Astrocyte (in vitro differentiated cells and primary cell): ENCODE data around the gene ANTXR2. TPM values are rescaled to one million over a fixed set of nuclear protein-coding genes. Genes with fewer than 3 reads are reported as not detected.

Experiments used
- DNase-seq: peaks from one replicate; pipeline ENCODE4 v3.0.0-alpha.2; 2010; ENCODE audit warnings: low read depth
- FAIRE-seq: peaks from 2 replicates; lab custom pipeline; 2011; peaks lifted over from hg19 to GRCh38; lab: Jason Lieb, UNC
- H2AFZ ChIP-seq: 2 replicates; pipeline ENCODE4 v1.6.0; 2012; ENCODE audit warnings: low read depth, low read length, inconsistent platforms
- H3K27ac ChIP-seq: 2 replicates; pipeline ENCODE4 v1.5.1; 2011; ENCODE audit warnings: low read depth, low read length, inconsistent platforms
- H3K27me3 ChIP-seq: 2 replicates; pipeline ENCODE4 v1.6.0; 2011; ENCODE audit warnings: low read length, inconsistent platforms; ENCODE audit not compliant: insufficient read depth
- H3K36me3 ChIP-seq: 2 replicates; pipeline ENCODE4 v1.5.1; 2011; ENCODE audit warnings: low read length, inconsistent platforms; ENCODE audit not compliant: insufficient read depth
- H3K4me1 ChIP-seq: 2 replicates; pipeline ENCODE4 v1.5.1; 2011; ENCODE audit warnings: low read length, inconsistent platforms; ENCODE audit not compliant: insufficient read depth
- H3K4me2 ChIP-seq: 2 replicates; pipeline ENCODE4 v1.6.0; 2012; ENCODE audit warnings: low read length, inconsistent platforms
- H3K4me3 ChIP-seq: 2 replicates; pipeline ENCODE4 v1.5.1; 2011; ENCODE audit warnings: low read depth, mild to moderate bottlenecking, low read length, inconsistent platforms; ENCODE audit not compliant: insufficient read depth
- H3K79me2 ChIP-seq: 2 replicates; pipeline ENCODE4 v1.6.0; 2012; ENCODE audit warnings: mild to moderate bottlenecking, low read length, inconsistent platforms; ENCODE audit not compliant: insufficient read depth
- H3K9ac ChIP-seq: 2 replicates; pipeline ENCODE4 v1.6.0; 2012; ENCODE audit warnings: mild to moderate bottlenecking, low read length, inconsistent platforms
- H3K9me3 ChIP-seq: 2 replicates; pipeline ENCODE4 v1.5.1; 2012; ENCODE audit warnings: low read depth, mild to moderate bottlenecking, low read length, inconsistent platforms; ENCODE audit not compliant: insufficient read depth
- H4K20me1 ChIP-seq: 2 replicates; pipeline ENCODE4 v1.6.0; 2012; ENCODE audit warnings: low read length, inconsistent platforms; ENCODE audit not compliant: insufficient read depth
- H3K27ac Mint-ChIP-seq: one replicate; pipeline ENCODE4 v1.8.0; 2021; ENCODE audit warnings: mild to moderate bottlenecking, mixed read lengths; ENCODE audit not compliant: unreplicated experiment
- H3K27me3 Mint-ChIP-seq: one replicate; pipeline ENCODE4 v1.8.0; 2021; ENCODE audit warnings: low read depth, mixed read lengths; ENCODE audit not compliant: unreplicated experiment
- H3K36me3 Mint-ChIP-seq: one replicate; pipeline ENCODE4 v1.8.0; 2021; ENCODE audit warnings: low read depth, mixed read lengths; ENCODE audit not compliant: unreplicated experiment
- H3K4me1 Mint-ChIP-seq: one replicate; pipeline ENCODE4 v1.8.0; 2021; ENCODE audit warnings: low read depth, mixed read lengths; ENCODE audit not compliant: unreplicated experiment
- H3K4me3 Mint-ChIP-seq: one replicate; pipeline ENCODE4 v1.8.0; 2021; ENCODE audit warnings: mild to moderate bottlenecking, moderate library complexity, mixed read lengths; ENCODE audit not compliant: unreplicated experiment
- H3K9me3 Mint-ChIP-seq: one replicate; pipeline ENCODE4 v1.8.0; 2021; ENCODE audit warnings: mild to moderate bottlenecking, mixed read lengths; ENCODE audit not compliant: unreplicated experiment
- EZH2 ChIP-seq: IDR thresholded peaks from 2 replicates; pipeline ENCODE4 v1.6.1; 2012; ENCODE audit warnings: mild to moderate bottlenecking, low read length, inconsistent platforms; ENCODE audit not compliant: insufficient read depth
- total RNA-seq: library from RNA; stranded (reverse); gene quantifications from 2 replicates; pipeline ENCODE4 v1.2.1, GENCODE V29; 2021
- TF ChIP-seq, protein P1 (sequence below): IDR thresholded peaks from 2 replicates; pipeline ENCODE4 v1.5.1; 2011; ENCODE audit warnings: low read depth, mild to moderate bottlenecking, inconsistent platforms, low read length, moderate library complexity; ENCODE audit not compliant: insufficient read depth

The ANTXR2 gene
- total RNA-seq, 1 donor from 2014 or later, result 34.7 TPM

DNA sequence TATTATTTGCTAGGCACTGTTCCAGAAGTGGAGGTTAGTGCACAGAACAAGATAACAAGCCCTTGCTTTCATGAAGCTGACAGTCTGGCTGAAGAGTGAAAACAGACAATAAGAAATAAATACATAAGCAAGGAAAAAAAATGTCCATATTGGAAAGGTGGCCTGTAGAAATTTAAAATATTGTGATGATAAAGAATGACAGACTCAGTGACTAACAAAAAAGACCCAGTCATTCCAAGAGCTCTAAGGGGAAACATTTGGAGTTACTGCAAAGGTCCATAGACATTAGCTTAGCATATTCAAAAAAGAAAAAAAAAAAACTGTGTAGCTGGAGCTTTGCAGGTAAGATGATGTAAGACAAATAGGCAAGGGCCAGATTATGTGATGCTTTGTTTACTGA is 1.0 kb upstream of the ANTXR2 start:
- Histone ChIP-seq H3K27me3 (no peaks in the 10 kb centered on the region), H3K4me2 (peak overlapping the region; percentile 92), H3K79me2 (peaks cover 38% of the 10 kb centered on the region), H4K20me1 (peaks cover 26% of the 10 kb centered on the region), H3K9me3 (no peaks in the 10 kb centered on the region), H3K4me1 (peaks cover 28% of the 10 kb centered on the region), H3K9ac (no peak overlapping the region), H3K27ac (no peak overlapping the region), H2AFZ (no peak overlapping the region), H3K4me3 (no peak overlapping the region), H3K36me3 (no peaks in the 10 kb centered on the region)
- no peak overlapping the region for H3K4me3 Mint-ChIP-seq
- no peak for FAIRE-seq
- peaks cover 4% of the 10 kb centered on the region for H3K27me3 Mint-ChIP-seq
- TF ChIP-seq EZH2, result no peak
- TF ChIP-seq, protein P1, sequence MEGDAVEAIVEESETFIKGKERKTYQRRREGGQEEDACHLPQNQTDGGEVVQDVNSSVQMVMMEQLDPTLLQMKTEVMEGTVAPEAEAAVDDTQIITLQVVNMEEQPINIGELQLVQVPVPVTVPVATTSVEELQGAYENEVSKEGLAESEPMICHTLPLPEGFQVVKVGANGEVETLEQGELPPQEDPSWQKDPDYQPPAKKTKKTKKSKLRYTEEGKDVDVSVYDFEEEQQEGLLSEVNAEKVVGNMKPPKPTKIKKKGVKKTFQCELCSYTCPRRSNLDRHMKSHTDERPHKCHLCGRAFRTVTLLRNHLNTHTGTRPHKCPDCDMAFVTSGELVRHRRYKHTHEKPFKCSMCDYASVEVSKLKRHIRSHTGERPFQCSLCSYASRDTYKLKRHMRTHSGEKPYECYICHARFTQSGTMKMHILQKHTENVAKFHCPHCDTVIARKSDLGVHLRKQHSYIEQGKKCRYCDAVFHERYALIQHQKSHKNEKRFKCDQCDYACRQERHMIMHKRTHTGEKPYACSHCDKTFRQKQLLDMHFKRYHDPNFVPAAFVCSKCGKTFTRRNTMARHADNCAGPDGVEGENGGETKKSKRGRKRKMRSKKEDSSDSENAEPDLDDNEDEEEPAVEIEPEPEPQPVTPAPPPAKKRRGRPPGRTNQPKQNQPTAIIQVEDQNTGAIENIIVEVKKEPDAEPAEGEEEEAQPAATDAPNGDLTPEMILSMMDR, result no peak
- no peaks in the 10 kb centered on the region for H3K36me3 Mint-ChIP-seq
- peaks cover 5% of the 10 kb centered on the region for H3K9me3 Mint-ChIP-seq
- DNase-seq, result no peak
- H3K4me1 Mint-ChIP-seq, result peaks cover 16% of the 10 kb centered on the region
- no peak overlapping the region for H3K27ac Mint-ChIP-seq

DNA sequence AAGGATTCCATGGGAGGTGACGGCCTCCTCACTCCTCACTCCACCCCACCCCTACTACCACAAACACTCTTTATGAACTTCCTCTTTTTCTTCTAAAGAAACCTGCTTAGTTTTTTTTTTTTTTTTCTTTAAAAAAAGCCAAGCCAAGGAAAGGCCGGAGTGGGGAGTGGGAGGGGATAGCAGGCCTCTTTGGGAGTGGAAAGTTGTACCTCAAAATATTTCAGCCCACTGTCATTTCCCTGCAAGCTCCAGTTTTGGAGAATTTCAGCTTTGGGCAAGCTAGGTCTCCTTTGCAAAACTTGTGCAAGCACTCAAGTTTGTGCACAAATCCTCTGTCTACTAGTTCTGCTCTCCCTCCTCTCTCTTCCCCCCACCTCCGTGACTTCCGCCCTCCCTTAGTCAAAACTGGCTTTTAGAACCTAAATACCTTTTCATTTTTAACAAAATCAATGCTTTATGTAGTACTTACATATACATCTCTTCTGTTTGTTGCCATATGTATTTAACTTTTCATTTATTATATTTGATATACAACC is 512 bp upstream of the ANTXR2 start:
- Mint-ChIP-seq H3K27ac (peak overlapping the region; percentile 75), H3K36me3 (no peaks in the 10 kb centered on the region), H3K27me3 (no peaks in the 10 kb centered on the region), H3K4me3 (peak overlapping the region; percentile 98), H3K9me3 (no peaks in the 10 kb centered on the region), H3K4me1 (peaks cover 16% of the 10 kb centered on the region)
- Histone ChIP-seq H2AFZ (peak overlapping the region; percentile 88), H3K36me3 (no peaks in the 10 kb centered on the region), H3K4me3 (peak overlapping the region; percentile 96), H3K27me3 (no peaks in the 10 kb centered on the region), H4K20me1 (peaks cover 26% of the 10 kb centered on the region), H3K4me1 (peaks cover 28% of the 10 kb centered on the region), H3K27ac (peak overlapping the region; percentile 86), H3K79me2 (peaks cover 42% of the 10 kb centered on the region), H3K9me3 (no peaks in the 10 kb centered on the region), H3K4me2 (peak overlapping the region; percentile 92), H3K9ac (peak overlapping the region; percentile 93)
- no peak for FAIRE-seq
- TF ChIP-seq EZH2, result no peak
- TF ChIP-seq, protein P1, result no peak
- DNase-seq, result no peak

DNA sequence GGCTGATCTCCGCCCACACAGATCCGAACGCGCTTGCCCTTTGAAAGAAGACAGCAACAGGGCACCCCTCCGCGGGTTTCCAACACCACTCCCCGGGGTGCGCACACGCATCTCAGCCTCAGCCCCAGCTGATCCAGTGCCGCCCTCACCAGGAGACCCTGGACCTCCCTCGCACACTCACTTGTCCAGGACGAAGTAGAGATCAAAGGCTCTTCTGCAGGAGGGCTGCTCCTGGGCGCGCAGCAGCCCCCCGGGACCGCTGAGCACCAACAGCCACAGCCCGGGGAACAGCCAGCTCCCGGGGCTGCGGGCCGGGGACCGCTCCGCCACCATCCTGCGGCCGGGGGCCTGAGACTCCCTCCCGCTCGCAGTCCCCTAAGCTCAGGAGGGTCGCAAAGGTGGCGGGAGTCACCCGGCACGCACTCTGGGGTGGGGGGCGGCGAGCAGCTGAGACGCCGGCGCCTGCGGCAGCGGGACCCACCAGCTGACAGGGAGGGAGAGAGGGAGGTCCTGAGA is 743 bp downstream of the ANTXR2 start:
- peaks cover 20% of the 10 kb centered on the region for H3K4me1 ChIP-seq
- peaks cover 48% of the 10 kb centered on the region for H3K79me2 ChIP-seq
- FAIRE-seq (no peak), DNase-seq (no peak)
- H3K4me3 Mint-ChIP-seq, result peak overlapping the region; percentile 98
- no peaks in the 10 kb centered on the region for H3K27me3 ChIP-seq
- H3K4me2 ChIP-seq, result peak overlapping the region; percentile 92
- peak overlapping the region; percentile 96 for H3K4me3 ChIP-seq
- no peaks in the 10 kb centered on the region for H3K9me3 ChIP-seq
- peak overlapping the region; percentile 93 for H3K9ac ChIP-seq
- TF ChIP-seq EZH2, result no peak
- TF ChIP-seq, protein P1, result no peak
- peak overlapping the region; percentile 88 for H2AFZ ChIP-seq
- H3K36me3 Mint-ChIP-seq, result no peaks in the 10 kb centered on the region
- peaks cover 16% of the 10 kb centered on the region for H3K4me1 Mint-ChIP-seq
- H3K27ac ChIP-seq, result peak overlapping the region; percentile 86
- peak overlapping the region; percentile 77 for H3K27ac Mint-ChIP-seq
- H3K27me3 Mint-ChIP-seq, result no peaks in the 10 kb centered on the region
- H3K9me3 Mint-ChIP-seq, result no peaks in the 10 kb centered on the region
- peaks cover 4% of the 10 kb centered on the region for H3K36me3 ChIP-seq
- peaks cover 26% of the 10 kb centered on the region for H4K20me1 ChIP-seq
